ENCODE measurements around the gene TPM4.
"Not testable (repeated sequence)": the region's sequence is repeated elsewhere in the genome, so short reads cannot be mapped to it uniquely, and the experiment has no call there.

TPM4 gene

DNA sequence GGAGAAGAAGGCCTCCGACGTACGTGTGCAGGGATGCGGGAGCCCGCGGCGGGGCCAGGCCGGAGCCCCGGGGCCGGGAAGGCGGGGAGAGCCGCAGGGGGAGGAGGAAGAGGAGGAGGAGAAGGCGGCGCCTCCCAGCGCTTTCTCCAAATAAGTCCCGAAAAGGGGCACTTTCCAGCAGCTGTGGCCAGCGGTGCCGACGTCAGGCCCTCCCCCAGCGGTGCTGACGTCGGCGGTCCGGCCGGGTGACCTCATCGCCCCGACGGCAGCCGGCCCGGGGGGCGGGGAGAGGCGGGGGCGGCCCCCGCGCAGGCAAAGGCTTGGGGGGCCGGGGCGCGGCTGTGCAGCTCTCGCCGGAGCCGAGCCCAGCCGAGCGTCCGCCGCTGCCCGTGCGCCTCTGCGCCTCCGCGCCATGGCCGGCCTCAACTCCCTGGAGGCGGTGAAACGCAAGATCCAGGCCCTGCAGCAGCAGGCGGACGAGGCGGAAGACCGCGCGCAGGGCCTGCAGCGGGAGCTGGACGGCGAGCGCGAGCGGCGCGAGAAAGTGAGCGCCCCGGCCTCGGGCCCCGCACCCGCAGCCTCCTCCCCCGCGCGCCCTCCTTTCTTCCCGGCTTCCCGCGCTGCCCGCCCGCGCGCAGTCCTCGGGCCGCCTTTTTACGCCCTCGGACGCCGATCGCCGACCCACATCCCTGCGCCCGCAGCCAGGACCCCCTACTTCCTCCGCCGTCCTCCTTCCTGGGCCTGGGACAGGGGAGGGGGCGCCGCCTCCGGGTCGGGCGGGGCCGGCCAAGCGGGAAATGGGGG, at the start of gene TPM4:
Gene TPM4 (plus strand): TSS at position 342 of the 804 bp plus-strand sequence. CDS start 71 bp downstream, at position 413.
- H3K9me3 ChIP-seq (replicated peaks in 1 of 11) = no peaks in the 10 kb centered on the region
- H3K9ac ChIP-seq = peak within 1 kb of the TSS; percentile 95 to 100 (median 98)
- H3K4me2 ChIP-seq = peak within 1 kb of the TSS; percentile 86 to 99 (median 97)
- peak within 1 kb of the TSS; percentile 91 to 99 (median 98) for H3K27ac ChIP-seq
- no peaks in the 10 kb centered on the region for H3K27me3 ChIP-seq
- H4K20me1 ChIP-seq = peaks cover 0 to 28% (median 7%) of the 10 kb centered on the region in 11 experiments; a peak in 15 of 22 replicates
- H3K36me3 ChIP-seq = peaks cover 14 to 30% (median 16%) of the 10 kb centered on the region in 11 experiments
- H3K4me3 ChIP-seq = peak within 1 kb of the TSS; percentile 74 to 96 (median 90)
- TF ChIP-seq Cebpa-rat (IDR thresholded peaks at IDR 0.05) = no peak
- peaks cover 56 to 69% (median 64%) of the 10 kb centered on the region in 10 experiments for H3K4me1 ChIP-seq

DNA sequence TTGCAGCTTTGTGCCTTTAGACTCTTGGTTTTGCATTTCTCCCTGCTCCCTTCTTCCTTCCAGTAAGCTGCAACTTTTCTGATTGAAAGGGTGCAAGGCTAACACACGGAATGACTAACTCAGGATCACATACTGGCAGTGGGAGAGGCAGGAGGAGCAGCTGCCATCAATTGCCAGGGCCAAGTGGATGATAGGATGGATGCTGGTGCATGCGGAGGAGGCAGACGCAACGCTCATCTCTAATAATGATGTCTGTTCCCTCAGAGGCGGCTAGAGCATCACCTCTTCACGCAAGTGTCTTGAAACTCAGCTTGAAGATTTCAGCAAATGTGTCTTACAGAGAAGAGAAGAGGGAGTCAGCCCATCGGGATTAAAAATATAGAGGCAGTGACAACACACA, 49.5 kb upstream of the TPM4 start:
- H3K4me2 ChIP-seq = no peak overlapping the region
- H3K4me1 ChIP-seq = peaks cover 0 to 12% (median 0%) of the 10 kb centered on the region in 10 experiments; a peak in 5 of 20 replicates
- H3K27ac ChIP-seq = no peak overlapping the region
- no peak for TF ChIP-seq Cebpa-rat (IDR thresholded peaks at IDR 0.05)
- no peak overlapping the region for H3K9ac ChIP-seq
- H3K9me3 ChIP-seq (replicated peaks in 1 of 11) = no peaks in the 10 kb centered on the region
- H4K20me1 ChIP-seq = no peaks in the 10 kb centered on the region
- H3K4me3 ChIP-seq = no peak overlapping the region
- H3K27me3 ChIP-seq = no peaks in the 10 kb centered on the region
- no peaks in the 10 kb centered on the region for H3K36me3 ChIP-seq

DNA sequence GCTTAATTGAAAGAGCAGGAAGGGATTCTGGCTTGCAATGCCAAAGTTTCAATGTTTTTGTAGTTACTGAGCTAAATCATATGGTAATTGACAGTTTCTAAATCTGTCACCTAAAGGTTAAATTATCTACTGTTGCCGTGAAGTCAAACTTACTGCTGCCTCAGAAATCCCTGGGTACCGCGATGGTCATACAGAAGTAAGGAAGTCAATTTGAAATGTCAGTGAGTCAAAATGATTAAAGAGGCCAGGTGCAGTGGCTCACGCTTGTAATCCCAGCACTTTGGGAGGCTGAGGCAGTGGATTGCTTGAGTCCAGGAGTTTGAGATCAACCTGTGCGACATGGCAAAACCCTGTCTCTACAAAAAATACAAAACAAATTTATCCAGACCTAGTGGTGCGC, 48.8 kb upstream of the TPM4 start:
- TF ChIP-seq Cebpa-rat (IDR thresholded peaks at IDR 0.05) = no peak
- H3K27me3 ChIP-seq = no peaks in the 10 kb centered on the region
- no peaks in the 10 kb centered on the region for H4K20me1 ChIP-seq
- H3K9me3 ChIP-seq (replicated peaks in 1 of 11) = no peaks in the 10 kb centered on the region
- no peak overlapping the region for H3K4me2 ChIP-seq
- no peak overlapping the region for H3K27ac ChIP-seq
- no peak overlapping the region for H3K9ac ChIP-seq
- peaks cover 0 to 12% (median 0%) of the 10 kb centered on the region in 10 experiments; a peak in 5 of 20 replicates for H3K4me1 ChIP-seq
- no peak overlapping the region for H3K4me3 ChIP-seq
- H3K36me3 ChIP-seq = no peaks in the 10 kb centered on the region

DNA sequence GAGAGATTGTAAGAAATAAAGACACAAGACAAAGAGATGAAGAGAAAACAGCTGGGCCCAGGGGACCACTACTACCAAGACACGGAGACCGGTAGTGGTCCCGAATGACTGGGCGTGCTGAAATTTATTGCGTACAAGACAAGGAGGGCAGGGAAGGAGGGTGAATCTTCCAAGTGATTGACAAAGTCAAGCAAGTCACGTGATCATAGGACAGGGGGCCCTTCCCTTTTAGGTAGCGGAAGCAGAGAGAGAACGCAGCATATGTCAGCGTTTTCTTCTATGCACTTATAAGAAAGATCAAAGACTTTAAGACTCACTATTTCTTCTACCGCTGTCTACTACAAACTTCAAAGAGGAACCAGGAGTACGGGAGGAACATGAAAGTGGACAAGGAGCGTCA, 46.1 kb upstream of the TPM4 start:
- H3K36me3 ChIP-seq; H3K9me3 ChIP-seq (replicated peaks in 1 of 11); H4K20me1 ChIP-seq; H3K4me2 ChIP-seq; H3K27me3 ChIP-seq; H3K27ac ChIP-seq; H3K9ac ChIP-seq; H3K4me3 ChIP-seq: not testable (repeated sequence)
- H3K4me1 ChIP-seq = peaks cover 0 to 12% (median 0%) of the 10 kb centered on the region in 10 experiments; a peak in 5 of 20 replicates

DNA sequence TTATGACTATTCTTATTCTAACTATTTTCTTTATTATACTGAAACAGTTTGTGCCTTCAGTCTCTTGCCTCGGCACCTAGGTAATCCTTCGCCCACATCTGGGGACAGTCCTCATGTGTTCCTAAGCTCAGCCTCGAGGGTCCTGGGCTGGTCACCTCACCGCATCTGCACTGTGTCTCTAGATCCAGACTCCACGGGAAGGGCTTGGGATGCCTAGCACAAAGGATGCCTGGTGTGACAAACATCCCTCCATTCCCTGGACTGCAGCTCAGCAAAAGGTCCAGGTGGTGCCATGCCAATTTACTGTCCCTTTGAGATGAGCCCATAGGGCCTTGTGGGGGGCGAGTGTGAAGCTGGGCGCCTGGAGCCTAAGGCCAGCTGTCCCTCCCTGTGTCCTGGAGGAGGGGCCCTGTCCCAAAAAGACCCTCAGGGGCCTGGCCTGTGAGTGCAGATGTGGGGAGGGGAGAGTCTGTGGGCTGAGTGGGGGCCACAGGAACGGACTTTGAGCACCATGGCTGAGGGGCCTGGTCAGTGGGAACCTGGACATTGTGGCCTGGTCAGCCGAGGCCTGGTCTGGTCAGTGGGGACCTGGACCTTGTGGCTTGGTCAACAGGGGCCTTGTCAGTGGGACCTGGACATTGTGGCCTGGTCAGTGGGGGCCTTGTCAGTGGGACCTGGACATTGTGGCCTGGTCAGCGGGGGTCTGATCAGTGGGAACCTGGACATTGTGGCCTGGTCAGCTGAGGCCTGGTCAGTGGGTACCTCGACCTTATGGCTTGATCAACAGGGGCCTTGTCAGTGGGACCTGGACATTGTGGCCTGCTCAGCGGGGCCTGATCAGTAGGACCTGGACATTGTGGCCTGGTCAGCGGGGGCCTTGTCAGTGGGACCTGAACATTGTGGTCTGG, 45.1 kb upstream of the TPM4 start:
- peaks cover 0 to 12% (median 0%) of the 10 kb centered on the region in 10 experiments; a peak in 5 of 20 replicates for H3K4me1 ChIP-seq
- no peak overlapping the region for H3K4me2 ChIP-seq
- H3K4me3 ChIP-seq = no peak overlapping the region
- no peak overlapping the region for H3K9ac ChIP-seq
- H3K9me3 ChIP-seq (replicated peaks in 1 of 11) = no peaks in the 10 kb centered on the region
- no peaks in the 10 kb centered on the region for H3K36me3 ChIP-seq
- no peak overlapping the region for H3K27ac ChIP-seq
- TF ChIP-seq Cebpa-rat (IDR thresholded peaks at IDR 0.05) = no peak
- H3K27me3 ChIP-seq = no peaks in the 10 kb centered on the region
- no peaks in the 10 kb centered on the region for H4K20me1 ChIP-seq

DNA sequence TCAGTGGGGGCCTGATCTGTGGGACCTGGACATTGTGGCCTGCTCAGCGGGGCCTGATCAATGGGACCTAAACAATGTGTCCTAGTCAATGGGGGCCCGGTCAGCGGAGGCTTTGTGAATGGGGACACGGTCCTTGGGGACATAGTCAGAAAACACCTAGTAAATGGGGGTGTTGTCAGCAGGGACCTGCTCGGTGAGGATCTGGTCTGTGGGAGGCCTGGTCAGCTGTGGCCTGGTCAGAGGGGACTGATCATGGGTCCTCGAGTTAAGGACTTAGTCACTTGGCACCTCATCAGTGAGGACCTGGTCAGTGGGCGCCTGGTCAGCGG, 44.5 kb upstream of the TPM4 start:
- H3K4me2 ChIP-seq = no peak overlapping the region
- no peak for TF ChIP-seq Cebpa-rat (IDR thresholded peaks at IDR 0.05)
- no peaks in the 10 kb centered on the region for H3K9me3 ChIP-seq (replicated peaks in 1 of 11)
- no peak overlapping the region for H3K9ac ChIP-seq
- no peaks in the 10 kb centered on the region for H3K27me3 ChIP-seq
- H4K20me1 ChIP-seq = no peaks in the 10 kb centered on the region
- no peak overlapping the region for H3K4me3 ChIP-seq
- H3K36me3 ChIP-seq = no peaks in the 10 kb centered on the region
- H3K4me1 ChIP-seq = peaks cover 0 to 12% (median 0%) of the 10 kb centered on the region in 10 experiments; a peak in 5 of 20 replicates
- H3K27ac ChIP-seq = no peak overlapping the region

DNA sequence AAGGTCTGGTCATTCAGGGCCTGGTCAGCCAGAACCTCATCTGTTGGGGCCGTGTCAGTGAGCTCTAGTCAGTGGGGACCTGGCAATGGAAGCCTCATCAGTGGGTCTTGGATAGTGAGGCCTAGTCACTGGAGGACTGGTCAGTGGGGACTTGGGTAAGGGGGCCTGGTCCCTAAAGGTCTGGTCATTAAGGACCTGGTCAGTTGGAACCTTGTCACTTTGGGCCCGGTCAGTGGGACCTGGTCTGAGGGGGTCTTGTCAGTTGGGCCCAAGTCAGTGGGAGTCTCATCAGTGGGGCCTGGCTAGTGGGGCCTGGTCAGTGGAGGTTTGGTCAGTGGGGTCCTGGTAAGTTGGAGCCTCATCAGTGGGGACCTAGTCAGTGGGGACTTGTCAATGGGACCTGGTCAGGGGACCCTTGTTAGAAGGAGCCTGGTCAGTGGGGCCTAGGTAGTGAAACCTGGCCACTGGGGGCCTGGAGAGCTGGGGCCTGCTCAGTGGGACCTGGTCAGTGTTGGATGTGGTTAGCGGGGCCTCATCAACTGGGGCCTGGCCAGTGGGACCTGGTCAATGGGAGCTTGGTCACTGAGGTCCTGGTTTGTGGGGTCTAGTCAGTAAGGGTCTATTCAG, 43.7 kb upstream of the TPM4 start:
- Histone ChIP-seq H3K36me3 (no peaks in the 10 kb centered on the region), H3K9me3 (replicated peaks in 1 of 11) (no peaks in the 10 kb centered on the region), H3K9ac (no peak overlapping the region), H3K27me3 (no peaks in the 10 kb centered on the region), H4K20me1 (no peaks in the 10 kb centered on the region), H3K4me2 (no peak overlapping the region), H3K4me1 (peaks cover 0 to 12% (median 0%) of the 10 kb centered on the region in 10 experiments; a peak in 5 of 20 replicates), H3K4me3 (no peak overlapping the region), H3K27ac (no peak overlapping the region)
- no peak for TF ChIP-seq Cebpa-rat (IDR thresholded peaks at IDR 0.05)

DNA sequence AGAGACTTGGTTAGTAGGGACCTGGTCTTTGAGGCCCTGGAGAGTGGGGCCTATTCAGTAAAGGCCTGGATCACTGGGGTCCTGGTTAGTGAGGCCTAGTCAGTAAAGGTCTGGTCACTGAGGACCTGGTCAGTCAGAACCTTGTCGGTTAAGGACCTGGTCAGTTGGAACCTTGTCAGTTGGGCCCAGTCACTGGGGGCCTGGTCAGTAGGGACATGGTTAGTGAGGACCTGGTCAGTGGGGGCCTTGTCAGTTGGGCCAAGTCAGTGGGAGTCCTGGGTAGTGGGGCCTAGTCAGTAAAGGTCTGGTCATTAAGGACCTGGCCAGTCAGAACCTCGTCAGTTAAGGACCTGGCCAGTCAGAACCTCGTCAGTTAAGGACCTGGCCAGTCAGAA, 43.2 kb upstream of the TPM4 start:
- H3K4me1 ChIP-seq = peaks cover 0 to 12% (median 0%) of the 10 kb centered on the region in 10 experiments; a peak in 5 of 20 replicates
- H3K27me3 ChIP-seq = no peaks in the 10 kb centered on the region
- no peak overlapping the region for H3K27ac ChIP-seq

DNA sequence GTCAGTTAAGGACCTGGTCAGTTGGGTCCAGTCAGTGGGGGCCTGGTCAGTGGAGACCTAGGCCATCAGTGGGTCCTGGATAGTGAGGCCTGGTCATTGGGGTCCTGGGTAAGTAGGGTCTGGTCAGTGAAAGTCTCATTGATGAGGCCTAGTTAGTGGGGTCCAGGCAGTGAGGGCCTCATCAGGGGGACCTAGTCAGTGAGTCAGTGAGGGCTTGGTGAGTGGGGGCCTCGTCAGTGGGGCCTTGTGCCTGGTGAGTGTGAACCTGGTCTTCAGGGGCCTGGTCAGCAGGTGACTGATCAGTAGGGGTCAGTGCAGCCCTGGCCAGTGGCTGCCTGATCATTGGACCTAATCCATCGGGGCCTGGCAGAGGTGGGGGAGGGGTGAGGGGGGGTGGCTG, 42.6 kb upstream of the TPM4 start:
- no peaks in the 10 kb centered on the region for H3K9me3 ChIP-seq (replicated peaks in 1 of 11)
- no peak overlapping the region for H3K27ac ChIP-seq
- no peaks in the 10 kb centered on the region for H3K27me3 ChIP-seq
- TF ChIP-seq Cebpa-rat (IDR thresholded peaks at IDR 0.05) = no peak
- H4K20me1 ChIP-seq = no peaks in the 10 kb centered on the region
- H3K4me1 ChIP-seq = peaks cover 0 to 12% (median 0%) of the 10 kb centered on the region in 10 experiments; a peak in 5 of 20 replicates
- H3K9ac ChIP-seq = no peak overlapping the region
- no peak overlapping the region for H3K4me2 ChIP-seq
- no peak overlapping the region for H3K4me3 ChIP-seq
- no peaks in the 10 kb centered on the region for H3K36me3 ChIP-seq

More for the DNA sequence above, 43.2 kb upstream of the TPM4 start:
- TF ChIP-seq Cebpa-rat (IDR thresholded peaks at IDR 0.05) = no peak
- Histone ChIP-seq H3K9ac (no peak overlapping the region), H3K4me3 (no peak overlapping the region), H4K20me1 (no peaks in the 10 kb centered on the region), H3K36me3 (no peaks in the 10 kb centered on the region), H3K9me3 (replicated peaks in 1 of 11) (no peaks in the 10 kb centered on the region), H3K4me2 (no peak overlapping the region)
